WERI-Rb-1 (cell line): ENCODE measurements around the gene CRTC1.

Experiments
- DNase-seq: peaks from one replicate; pipeline ENCODE4 v3.0.0-alpha.2; 2020
- H3K27ac ChIP-seq: fragments of 250-450 bp; sonication (Bioruptor Pico); 2 replicates; pipeline ENCODE4 v1.5.1; 2020; ENCODE audit warnings: mild to moderate bottlenecking, moderate library complexity
- H3K27me3 ChIP-seq: fragments of 250-450 bp; sonication (Bioruptor Pico); 2 replicates; pipeline ENCODE4 v1.5.1; 2021; ENCODE audit warnings: mild to moderate bottlenecking, low read depth, moderate library complexity; ENCODE audit not compliant: insufficient read depth, severe bottlenecking
- H3K36me3 ChIP-seq: fragments of 250-450 bp; sonication (Bioruptor Pico); 2 replicates; pipeline ENCODE4 v1.5.1; 2020; ENCODE audit warnings: mild to moderate bottlenecking, moderate library complexity
- H3K4me3 ChIP-seq: 2 replicates; pipeline ENCODE4 v1.5.1; 2011; ENCODE audit warnings: low read depth, mild to moderate bottlenecking, control low read depth, low read length
- H3K9me3 ChIP-seq: fragments of 250-450 bp; sonication (Bioruptor Pico); 2 replicates; pipeline ENCODE4 v1.5.1; 2021; ENCODE audit warnings: mild to moderate bottlenecking, moderate library complexity; ENCODE audit not compliant: severe bottlenecking
- CTCF ChIP-seq: IDR thresholded peaks from 2 replicates; pipeline ENCODE4 v1.5.1; 2011; ENCODE audit warnings: low read depth, mild to moderate bottlenecking, control low read depth, inconsistent platforms, low read length

CRTC1 gene

GRCh38 chr19:18683109-18683957 lies at the start of gene CRTC1:
Gene CRTC1 (plus strand): TSS chr19:18683680. CDS start chr19:18683703, 23 bp downstream.
- Histone ChIP-seq H3K27ac (peak within 1 kb of the TSS; percentile 92), H3K27me3 (no peaks in the 10 kb centered on the region), H3K36me3 (peaks cover 11% of the 10 kb centered on the region), H3K9me3 (no peaks in the 10 kb centered on the region), H3K4me3 (peak within 1 kb of the TSS; percentile 51)
- peak; percentile 92 for DNase-seq
- no peak for TF ChIP-seq CTCF

- Histone ChIP-seq H3K9me3 (no peaks in the 10 kb centered on the region), H3K27me3 (no peaks in the 10 kb centered on the region), H3K4me3 (no peak overlapping the region), H3K36me3 (peaks cover 3% of the 10 kb centered on the region; the same call in 1 of the 2 replicates), H3K27ac (no peak overlapping the region)
- no peak for TF ChIP-seq CTCF
- DNase-seq = no peak
Observed at GRCh38 chr19:18634612-18635297, 48.7 kb upstream of the CRTC1 start.

- Histone ChIP-seq H3K36me3 (peaks cover 3% of the 10 kb centered on the region; the same call in 1 of the 2 replicates), H3K4me3 (no peak overlapping the region), H3K9me3 (no peaks in the 10 kb centered on the region), H3K27ac (no peak overlapping the region), H3K27me3 (no peaks in the 10 kb centered on the region)
- no peak for TF ChIP-seq CTCF
- no peak for DNase-seq
Observed at GRCh38 chr19:18635831-18636182, 47.7 kb upstream of the CRTC1 start.

GRCh38 chr19:18636183-18636968 lies 47.1 kb upstream of the CRTC1 start:
- no peaks in the 10 kb centered on the region for H3K27me3 ChIP-seq
- H3K36me3 ChIP-seq = peaks cover 3% of the 10 kb centered on the region; the same call in 1 of the 2 replicates
- H3K9me3 ChIP-seq = no peaks in the 10 kb centered on the region
- peak overlapping the region; percentile 25; the same call in 1 of the 2 replicates for H3K27ac ChIP-seq
- DNase-seq = peak; percentile 98
- no peak for TF ChIP-seq CTCF
- H3K4me3 ChIP-seq = peak overlapping the region; percentile 58

GRCh38 chr19:18636969-18637629 lies 46.4 kb upstream of the CRTC1 start, which contains the start of gene KLHL26:
Gene KLHL26 (plus strand): TSS chr19:18637028. CDS start chr19:18637055, 27 bp downstream.
- no peaks in the 10 kb centered on the region for H3K27me3 ChIP-seq
- peak within 1 kb of the TSS; percentile 89 for H3K4me3 ChIP-seq
- peaks cover 3% of the 10 kb centered on the region; the same call in 1 of the 2 replicates for H3K36me3 ChIP-seq
- no peaks in the 10 kb centered on the region for H3K9me3 ChIP-seq
- DNase-seq = no peak
- H3K27ac ChIP-seq = peak within 1 kb of the TSS; percentile 73
- TF ChIP-seq CTCF = no peak
